OCI-LY1 (cell line): ENCODE measurements around the gene CBLB.
A peak's percentile ranks its signal among the peaks of the same experiment; 100 is the strongest.

Experiments
- H2AFZ ChIP-seq: fragments of 200-600 bp; sonication (generic), shearing (Covaris generic); 2 replicates; pipeline ENCODE4 v1.6.0; 2014; ENCODE audit warnings: antibody characterized with exemption, mild to moderate bottlenecking, low read length
- H3F3A ChIP-seq: fragments of 200-600 bp; sonication (generic), shearing (Covaris generic); 2 replicates; pipeline ENCODE4 v1.6.0; 2014; ENCODE audit warnings: mild to moderate bottlenecking, antibody characterized with exemption, low read length, moderate library complexity; ENCODE audit not compliant: insufficient read depth
- H3K27ac ChIP-seq: fragments of 200-600 bp; sonication (generic); 2 replicates; pipeline ENCODE4 v1.5.1; 2014; ENCODE audit warnings: low read length, mixed run types, mild to moderate bottlenecking, low read depth; ENCODE audit not compliant: poor library complexity, severe bottlenecking
- H3K27me3 ChIP-seq: fragments of 200-600 bp; sonication (generic); 2 replicates; pipeline ENCODE4 v1.6.0; 2014; ENCODE audit warnings: antibody characterized with exemption, mild to moderate bottlenecking, low read length, moderate library complexity; ENCODE audit not compliant: insufficient read depth
- H3K36me3 ChIP-seq: fragments of 200-600 bp; sonication (generic); 2 replicates; pipeline ENCODE4 v1.6.1; 2014; ENCODE audit warnings: mild to moderate bottlenecking, antibody characterized with exemption, low read length, moderate library complexity, mixed read lengths; ENCODE audit not compliant: insufficient read depth
- H3K4me1 ChIP-seq: fragments of 200-600 bp; sonication (generic); 2 replicates; pipeline ENCODE4 v1.5.1; 2014; ENCODE audit warnings: mild to moderate bottlenecking, low read length, moderate library complexity; ENCODE audit not compliant: insufficient read depth, severe bottlenecking
- H3K4me2 ChIP-seq: fragments of 200-600 bp; sonication (generic), shearing (Covaris generic); 2 replicates; pipeline ENCODE4 v1.6.1; 2014; ENCODE audit warnings: low read length
- H3K4me3 ChIP-seq: fragments of 200-600 bp; sonication (generic); 2 replicates; pipeline ENCODE4 v1.5.1; 2014; ENCODE audit warnings: low read length, low read depth, mild to moderate bottlenecking, mixed read lengths; ENCODE audit not compliant: poor library complexity, severe bottlenecking
- H3K79me2 ChIP-seq: fragments of 200-600 bp; shearing (Covaris generic); 2 replicates; pipeline ENCODE4 v1.6.1; 2016; ENCODE audit warnings: mixed run types, low read length, mixed read lengths; ENCODE audit not compliant: insufficient read depth
- H3K9ac ChIP-seq: fragments of 200-600 bp; sonication (generic), shearing (Covaris generic); 2 replicates; pipeline ENCODE4 v1.6.1; 2014; ENCODE audit warnings: mild to moderate bottlenecking, low read length, mixed read lengths
- H3K9me2 ChIP-seq: fragments of 200-600 bp; sonication (generic), shearing (Covaris generic); 2 replicates; pipeline ENCODE4 v1.6.1; 2014; ENCODE audit warnings: low read depth, mild to moderate bottlenecking, low read length, mixed read lengths
- H3K9me3 ChIP-seq: fragments of 200-600 bp; shearing (Covaris generic); 2 replicates; pipeline ENCODE4 v1.6.1; 2014; ENCODE audit warnings: low read length, mixed read lengths
- H4K20me1 ChIP-seq: fragments of 200-600 bp; sonication (generic), shearing (Covaris generic); 2 replicates; pipeline ENCODE4 v1.6.0; 2016; ENCODE audit warnings: mild to moderate bottlenecking, low read length; ENCODE audit not compliant: insufficient read depth
- EZH2 ChIP-seq: fragments of 200-600 bp; sonication (generic), shearing (Covaris generic); IDR thresholded peaks from 2 replicates; pipeline ENCODE4 v1.8.0; 2017; ENCODE audit warnings: borderline replicate concordance, mixed run types, mild to moderate bottlenecking, antibody characterized with exemption, low read length, moderate library complexity, mixed read lengths
- TF ChIP-seq, protein P1 (sequence below): fragments of 200-600 bp; sonication (generic), shearing (Covaris generic); IDR thresholded peaks from 2 replicates; pipeline ENCODE4 v1.5.1; 2017; ENCODE audit warnings: mild to moderate bottlenecking, antibody characterized with exemption, low read length, moderate library complexity, mixed read lengths

CBLB gene

DNA sequence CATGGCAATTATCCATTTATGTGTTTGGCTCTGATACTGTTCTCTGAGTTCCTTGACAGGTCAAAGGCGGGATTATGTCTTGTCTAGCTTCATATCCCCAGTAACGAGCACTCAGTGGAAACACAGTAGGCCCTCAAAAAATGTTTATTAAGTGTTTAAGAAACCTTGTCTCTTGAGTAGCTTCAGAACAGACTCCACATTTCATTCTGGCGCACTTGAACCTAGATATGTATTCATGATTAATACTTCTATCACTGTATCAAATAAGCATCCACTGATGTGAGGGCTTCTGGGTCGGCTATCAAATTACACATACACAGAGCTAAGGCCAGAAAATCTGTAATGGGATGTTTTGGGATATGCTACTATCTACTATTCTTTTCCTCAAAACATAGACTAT is 4.6 kb downstream of the CBLB start:
- Histone ChIP-seq H3K9me2 (no peaks in the 10 kb centered on the region), H3K4me3 (peak overlapping the region; percentile 92), H3K27ac (peak overlapping the region; percentile 87), H2AFZ (no peak overlapping the region), H3K27me3 (no peaks in the 10 kb centered on the region), H3F3A (no peaks in the 10 kb centered on the region), H3K4me1 (peaks cover 72% of the 10 kb centered on the region), H3K9ac (peak overlapping the region; percentile 84; the same call in 1 of the 2 replicates), H4K20me1 (no peaks in the 10 kb centered on the region), H3K79me2 (peaks cover 64% of the 10 kb centered on the region), H3K4me2 (peak overlapping the region; percentile 72), H3K9me3 (no peaks in the 10 kb centered on the region), H3K36me3 (peaks cover 33% of the 10 kb centered on the region)
- TF ChIP-seq, protein P1, sequence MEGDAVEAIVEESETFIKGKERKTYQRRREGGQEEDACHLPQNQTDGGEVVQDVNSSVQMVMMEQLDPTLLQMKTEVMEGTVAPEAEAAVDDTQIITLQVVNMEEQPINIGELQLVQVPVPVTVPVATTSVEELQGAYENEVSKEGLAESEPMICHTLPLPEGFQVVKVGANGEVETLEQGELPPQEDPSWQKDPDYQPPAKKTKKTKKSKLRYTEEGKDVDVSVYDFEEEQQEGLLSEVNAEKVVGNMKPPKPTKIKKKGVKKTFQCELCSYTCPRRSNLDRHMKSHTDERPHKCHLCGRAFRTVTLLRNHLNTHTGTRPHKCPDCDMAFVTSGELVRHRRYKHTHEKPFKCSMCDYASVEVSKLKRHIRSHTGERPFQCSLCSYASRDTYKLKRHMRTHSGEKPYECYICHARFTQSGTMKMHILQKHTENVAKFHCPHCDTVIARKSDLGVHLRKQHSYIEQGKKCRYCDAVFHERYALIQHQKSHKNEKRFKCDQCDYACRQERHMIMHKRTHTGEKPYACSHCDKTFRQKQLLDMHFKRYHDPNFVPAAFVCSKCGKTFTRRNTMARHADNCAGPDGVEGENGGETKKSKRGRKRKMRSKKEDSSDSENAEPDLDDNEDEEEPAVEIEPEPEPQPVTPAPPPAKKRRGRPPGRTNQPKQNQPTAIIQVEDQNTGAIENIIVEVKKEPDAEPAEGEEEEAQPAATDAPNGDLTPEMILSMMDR = no peak
- no peak for TF ChIP-seq EZH2

DNA sequence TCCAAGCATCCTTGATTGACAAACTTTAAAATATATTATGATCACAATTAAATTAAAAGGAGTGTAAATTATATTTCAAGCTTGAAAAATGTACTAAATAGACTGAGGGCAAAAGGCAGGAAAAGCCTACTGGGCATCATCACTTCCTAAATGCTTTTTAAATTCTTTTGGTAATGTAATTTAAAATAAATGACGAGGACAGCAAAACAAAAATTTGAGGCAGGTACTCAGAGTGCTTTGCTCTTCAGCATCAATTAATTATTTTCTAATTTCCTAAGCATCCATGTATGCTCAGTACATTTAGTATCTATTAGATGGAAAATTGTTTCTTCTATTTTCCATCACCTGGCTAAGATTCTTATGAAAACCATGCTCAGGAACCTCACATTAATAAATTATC is 5.2 kb downstream of the CBLB start:
- peaks cover 37% of the 10 kb centered on the region for H3K36me3 ChIP-seq
- no peaks in the 10 kb centered on the region for H3K9me2 ChIP-seq
- no peaks in the 10 kb centered on the region for H3K27me3 ChIP-seq
- no peaks in the 10 kb centered on the region for H3F3A ChIP-seq
- peaks cover 73% of the 10 kb centered on the region for H3K4me1 ChIP-seq
- H4K20me1 ChIP-seq = no peaks in the 10 kb centered on the region
- H3K27ac ChIP-seq = peak overlapping the region; percentile 87
- H3K9me3 ChIP-seq = no peaks in the 10 kb centered on the region
- no peak overlapping the region for H2AFZ ChIP-seq
- peak overlapping the region; percentile 72 for H3K4me2 ChIP-seq
- peak overlapping the region; percentile 92 for H3K4me3 ChIP-seq
- peaks cover 64% of the 10 kb centered on the region for H3K79me2 ChIP-seq
- TF ChIP-seq, protein P1 = no peak
- TF ChIP-seq EZH2 = no peak
- H3K9ac ChIP-seq = peak overlapping the region; percentile 84; the same call in 1 of the 2 replicates

DNA sequence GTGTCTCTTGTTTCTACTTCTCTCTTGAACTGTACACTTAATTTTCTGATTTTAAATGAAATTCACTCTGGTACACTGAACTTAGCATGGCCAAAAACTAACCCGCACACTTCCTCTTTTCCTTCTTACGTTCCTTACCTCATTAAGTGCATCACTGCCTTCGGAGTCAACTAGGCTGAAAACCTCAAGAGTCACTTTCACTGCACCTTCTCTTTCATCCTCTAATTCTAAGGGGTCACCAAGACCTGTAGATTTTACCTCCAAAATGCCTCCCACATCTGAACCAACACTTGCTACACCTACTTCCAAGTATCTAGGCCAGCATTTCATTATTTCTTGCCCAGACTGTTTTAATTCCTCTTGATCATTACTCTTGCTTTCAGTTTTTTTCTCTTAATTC is 6.6 kb downstream of the CBLB start:
- H3K4me2 ChIP-seq = peak overlapping the region; percentile 72
- TF ChIP-seq, protein P1 = no peak
- no peak for TF ChIP-seq EZH2
- H3K4me1 ChIP-seq = peaks cover 85% of the 10 kb centered on the region
- no peaks in the 10 kb centered on the region for H3F3A ChIP-seq
- peaks cover 49% of the 10 kb centered on the region for H3K36me3 ChIP-seq
- H2AFZ ChIP-seq = no peak overlapping the region
- no peaks in the 10 kb centered on the region for H3K9me2 ChIP-seq
- no peaks in the 10 kb centered on the region for H4K20me1 ChIP-seq
- peak overlapping the region; percentile 87 for H3K27ac ChIP-seq
- peak overlapping the region; percentile 45 for H3K9ac ChIP-seq
- H3K9me3 ChIP-seq = no peaks in the 10 kb centered on the region
- H3K27me3 ChIP-seq = no peaks in the 10 kb centered on the region
- peaks cover 59% of the 10 kb centered on the region for H3K79me2 ChIP-seq
- peak overlapping the region; percentile 37 for H3K4me3 ChIP-seq
